GM12878 (cell line): Measurements from ENCODE around the gene RBM26. TPM values are rescaled to one million over a fixed set of nuclear protein-coding genes. Genes with fewer than 3 reads are reported as not detected.

Source experiments
- ATAC-seq: fragments of 200-7000 bp; cut with Tn5 transposase; 3 replicates; pipeline ENCODE4 v1.9.1; 2020; ENCODE audit warnings: mild to moderate bottlenecking, moderate library complexity
- BruUV-seq: library from RNA; stranded (reverse); fragments of 400-500 nt; replicated peaks from 2 replicates; lab custom pipeline; 2021; lab: Mats Ljungman, UMichigan
- CTCF ChIA-PET: fragments of 300-600 bp; sonication (Branson Sonifier 250); formaldehyde crosslinking; extraction: SDS; loops from one replicate; lab custom pipeline; 2021; ENCODE audit warnings: inconsistent platforms; lab: Yijun Ruan, JAX
- POLR2A ChIA-PET: fragments of 350-600 bp; formaldehyde crosslinking; extraction: SDS; loops from one replicate; lab custom pipeline; 2021; ENCODE audit warnings: inconsistent platforms; lab: Charles Lee
- RAD21 ChIA-PET: fragments of 300-600 bp; sonication (Branson Sonifier 250); formaldehyde crosslinking; loops from one replicate; lab custom pipeline; 2023; ENCODE audit warnings: antibody characterized with exemption; ENCODE audit not compliant: unreplicated experiment; lab: Charles Lee
- SMC1A ChIA-PET: fragments of 300-600 bp; sonication (Branson Sonifier 250); formaldehyde crosslinking; loops from one replicate; lab custom pipeline; 2023; ENCODE audit not compliant: unreplicated experiment, uncharacterized antibody; lab: Charles Lee
- DNase-seq: peaks from one replicate; pipeline ENCODE4 v3.0.0-alpha.2; 2011; ENCODE audit warnings: low read depth, low spot score
- FAIRE-seq: peaks from 3 replicates; lab custom pipeline; 2011; peaks lifted over from hg19 to GRCh38; lab: Jason Lieb, UNC
- H2AFZ ChIP-seq: 2 replicates; pipeline ENCODE4 v1.6.0; 2011; ENCODE audit warnings: low read depth, low read length, control low read depth; ENCODE audit not compliant: control insufficient read depth
- H3K27ac ChIP-seq: 2 replicates; pipeline ENCODE4 v1.5.1; 2011; ENCODE audit warnings: control low read depth; ENCODE audit not compliant: control insufficient read depth, insufficient read depth
- H3K27me3 ChIP-seq, 2 experiments: replicated peaks in 1 of 2; 2 replicates each; pipeline versions ENCODE4 v1.6.0 to v1.6.1; 2011; ENCODE audit warnings: low read length in 1 of 2; ENCODE audit not compliant: control insufficient read depth in 2 of 2, insufficient read depth in 2 of 2
- H3K36me3 ChIP-seq, 2 experiments: 2 replicates each; pipeline ENCODE4 v1.5.1; 2011; ENCODE audit warnings: low read length in 1 of 2; ENCODE audit not compliant: control insufficient read depth in 2 of 2, insufficient read depth in 2 of 2
- H3K4me1 ChIP-seq: 2 replicates; pipeline ENCODE4 v1.6.1; 2011; ENCODE audit warnings: mild to moderate bottlenecking, low read length, moderate library complexity, mixed read lengths; ENCODE audit not compliant: control insufficient read depth, insufficient read depth
- H3K4me2 ChIP-seq: 2 replicates; pipeline ENCODE4 v1.6.0; 2011; ENCODE audit warnings: control low read depth; ENCODE audit not compliant: control insufficient read depth, insufficient read depth
- H3K4me3 ChIP-seq: fragments of 200-600 bp; sonication (generic); 2 replicates; pipeline ENCODE4 v1.5.1; 2016
- H3K79me2 ChIP-seq: 2 replicates; pipeline ENCODE4 v1.6.0; 2011; ENCODE audit warnings: low read length; ENCODE audit not compliant: control insufficient read depth, insufficient read depth
- H3K9ac ChIP-seq: 2 replicates; pipeline ENCODE4 v1.8.0; 2011; ENCODE audit warnings: low read length, control low read depth, mixed read lengths; ENCODE audit not compliant: control insufficient read depth, insufficient read depth
- H3K9me3 ChIP-seq: replicated peaks from 3 replicates; pipeline ENCODE4 v1.5.1; 2011; ENCODE audit warnings: mild to moderate bottlenecking, low read length; ENCODE audit not compliant: control insufficient read depth, insufficient read depth
- H4K20me1 ChIP-seq: 2 replicates; pipeline ENCODE4 v1.6.0; 2011; ENCODE audit not compliant: control insufficient read depth, insufficient read depth
- EP300 ChIP-seq, 2 experiments: fragments of 150-350 bp in 1 of 2; IDR thresholded peaks; 2 replicates each; pipeline ENCODE4 v1.6.1; 2011 to 2012; ENCODE audit warnings: low read depth in 2 of 2, low read length in 2 of 2, borderline replicate concordance in 1 of 2, improper control_type of control experiment in 1 of 2, inconsistent platforms in 1 of 2; ENCODE audit not compliant: control insufficient read depth in 1 of 2
- ESRRA ChIP-seq: IDR thresholded peaks from 2 replicates; pipeline ENCODE4 v1.6.1; 2012; ENCODE audit warnings: mild to moderate bottlenecking, low read length, improper control_type of control experiment
- FOXK2 ChIP-seq: fragments of 450-650 bp; IDR thresholded peaks from 2 replicates; pipeline ENCODE4 v1.6.1; 2017; ENCODE audit warnings: mild to moderate bottlenecking, moderate library complexity
- KDM1A ChIP-seq: fragments of 200-600 bp; sonication (generic); IDR thresholded peaks from 2 replicates; pipeline ENCODE4 v1.6.1; 2016; ENCODE audit warnings: borderline replicate concordance
- RELA ChIP-seq: fragments of 450-650 bp; IDR thresholded peaks from 2 replicates; pipeline ENCODE4 v1.8.0; 2014; ENCODE audit warnings: borderline replicate concordance; ENCODE audit not compliant: partially characterized antibody
- SMAD5 ChIP-seq: IDR thresholded peaks from 2 replicates; pipeline ENCODE4 v1.6.1; 2016; ENCODE audit warnings: antibody characterized with exemption, low read depth
- SRF ChIP-seq, 2 experiments: IDR thresholded peaks; 2 replicates each; pipeline ENCODE4 v1.6.1; 2011; ENCODE audit warnings: low read depth in 2 of 2, low read length in 2 of 2, mild to moderate bottlenecking in 1 of 2, moderate library complexity in 1 of 2
- ZNF274 ChIP-seq: IDR thresholded peaks from one replicate; pipeline ENCODE4 v1.8.0; 2011; ENCODE audit not compliant: insufficient read length, insufficient read depth
- ZNF622 ChIP-seq: fragments of 450-650 bp; IDR thresholded peaks from 2 replicates; pipeline ENCODE4 v1.6.1; 2017; ENCODE audit warnings: mild to moderate bottlenecking, inconsistent platforms
- WGBS: methylation state at CpG from one replicate; pipeline ENCODE4 v1.1.6; 2016; ENCODE audit warnings: low lambda C conversion rate; ENCODE audit not compliant: insufficient replicate concordance, insufficient coverage; ENCODE audit errors: missing lambda C conversion rate; 5-methylcytosine and 5-hydroxymethylcytosine counted together
- in situ Hi-C: fragments of 300-500 bp; cut with MboI; formaldehyde crosslinking; loops from 9 replicates; pipeline ENCODE4 v1.14.3; 2018; ENCODE audit warnings: mixed read lengths
- intact Hi-C: fragments of 100-400 bp; cut with micrococcal nuclease; formaldehyde crosslinking; loops from one replicate; pipeline ENCODE4 v1.14.2; 2022; ENCODE audit not compliant: unreplicated experiment
- polyA plus RNA-seq, 11 experiments: library from polyadenylated mRNA; depleted of rRNA in 4 of 11; unstranded in 6 of 11; stranded (reverse) in 5 of 11; fragments of >200 nt; fragmentation: Nextera tagmentation in 4 of 11; fragmentation: Illumina TruSeq in 1 of 11; extraction: Ambion mirVana in 4 of 11; extraction: Trizol in 1 of 11; gene quantifications; 1 replicate in 1 of 11; 2 replicates in 10 of 11; pipeline versions ENCODE4 v1.2.1 to v1.2.3, GENCODE V29; 2011 to 2016; ENCODE audit warnings: inconsistent platforms in 2 of 11, missing spikeins in 2 of 11, low read depth in 1 of 11
- total RNA-seq, 4 experiments: library from RNA; depleted of rRNA in 3 of 4; stranded (reverse); fragments of >200 nt in 3 of 4; fragmentation: Illumina TruSeq in 1 of 4; extraction: Trizol in 1 of 4; gene quantifications; 2 replicates each; pipeline versions ENCODE4 v1.2.1 to v1.2.3, GENCODE V29; 2013 to 2021
- TF ChIP-seq, protein P1 (sequence below), 3 experiments: IDR thresholded peaks in 2 of 3; conservative IDR thresholded peaks in 1 of 3; 2 replicates each; pipeline ENCODE4 v1.5.1; 2011; ENCODE audit warnings: low read depth in 3 of 3, low read length in 3 of 3, mild to moderate bottlenecking in 3 of 3, control low read depth in 2 of 3, moderate library complexity in 2 of 3, inconsistent platforms in 1 of 3, mixed read lengths in 1 of 3; ENCODE audit not compliant: control insufficient read depth in 2 of 3, insufficient read depth in 1 of 3; ENCODE audit errors: extremely low read depth in 1 of 3
- TF ChIP-seq, protein P2 (sequence below): fragments of 450-650 bp; formaldehyde crosslinking; IDR thresholded peaks from 2 replicates; pipeline ENCODE4 v1.5.0; 2022; ENCODE audit warnings: mild to moderate bottlenecking, missing genetic modification characterization
- TF ChIP-seq, protein P3 (sequence below): fragments of 450-650 bp; IDR thresholded peaks from 2 replicates; pipeline ENCODE4 v1.6.1; 2017; ENCODE audit warnings: mild to moderate bottlenecking, moderate library complexity

RBM26 gene
- total and polyA plus RNA-seq, 10 of the 15 experiments (the other 5 are each of a cell fraction or from before 2014, with no cell fraction given), result 17.6 to 71.3 (median 38.9) TPM

DNA sequence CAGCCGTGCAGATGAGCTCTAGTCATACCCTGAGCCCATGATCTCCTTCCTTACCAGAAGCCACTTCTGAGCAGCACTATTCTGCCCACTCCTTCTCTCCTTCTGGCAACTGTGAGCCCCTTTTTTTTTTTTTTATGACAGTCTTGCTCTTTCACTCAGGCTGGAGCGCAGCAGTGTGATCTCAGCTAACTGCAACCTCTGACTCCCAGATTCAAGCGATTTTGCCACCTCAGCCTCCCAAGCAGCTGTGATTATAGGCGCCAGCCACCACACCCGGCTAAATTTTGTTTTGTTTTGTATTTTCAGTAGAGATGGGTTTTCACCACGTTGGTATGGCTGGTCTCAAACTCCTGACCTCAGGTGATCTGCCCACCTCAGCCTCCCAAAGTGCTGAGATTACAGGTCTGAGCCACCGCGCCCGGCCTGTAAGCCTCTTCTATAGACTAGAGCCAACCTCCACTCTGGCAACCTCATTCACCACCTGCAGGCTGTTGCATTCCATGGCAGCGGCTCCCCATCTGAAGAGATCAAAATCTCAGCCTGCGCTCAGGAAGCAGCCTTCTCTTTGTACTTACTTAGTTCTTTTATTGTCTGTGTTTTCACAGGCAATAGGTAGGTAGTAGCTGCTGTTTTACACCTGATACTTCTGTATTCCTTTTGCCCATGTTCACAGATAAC lies 40.1 kb upstream of the RBM26 start (continued):
- TF ChIP-seq RELA (no peak), FOXK2 (no peak), SRF (IDR thresholded peaks at IDR 0.05; ENCODE audit: low read depth in 2 of 2, low read length in 2 of 2) (no peak)

DNA sequence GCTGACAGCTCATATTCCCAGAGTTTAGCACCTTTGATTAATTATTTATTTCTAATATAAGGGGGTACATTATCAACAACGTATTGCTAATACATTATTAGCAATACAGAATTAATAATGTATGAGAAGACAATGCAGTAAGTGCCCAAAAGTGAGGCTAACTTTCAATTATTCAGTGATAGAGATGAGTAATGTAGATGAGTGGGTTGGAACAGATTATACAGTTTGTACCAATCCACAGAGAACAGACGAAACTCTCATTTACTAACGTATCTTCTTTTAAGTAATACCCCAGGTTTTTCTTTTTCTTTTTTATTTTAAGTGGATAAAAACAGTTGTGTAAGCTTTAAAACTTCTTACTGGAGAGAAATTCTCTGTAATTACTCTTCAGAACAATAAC lies 36.7 kb upstream of the RBM26 start:
- no peaks in the 10 kb centered on the region for H3K79me2 ChIP-seq
- ChIA-PET RAD21 (interaction anchor here (1.0 to 2.1 kb wide), 2 partner anchors 12 to 18 kb away, joined by 3 to 6 read pairs; no protein-coding TSS in a partner anchor), CTCF (interaction anchor here (0.9 to 4.0 kb wide), 4 partner anchors 9 to 18 kb away, joined by 3 to 22 read pairs (median 3); no protein-coding TSS in a partner anchor), POLR2A (no interaction called here), SMC1A (interaction anchor here (0.9 to 1.9 kb wide), 7 partner anchors 13 to 101 kb away, joined by 3 to 10 read pairs (median 4); no protein-coding TSS in a partner anchor)
- ATAC-seq, result no peak
- no TSS peak for BruUV-seq
- no peaks in the 10 kb centered on the region for H4K20me1 ChIP-seq
- FAIRE-seq, result no peak
- no peaks in the 10 kb centered on the region for H3K36me3 ChIP-seq
- no peak overlapping the region for H3K9ac ChIP-seq
- H3K9me3 ChIP-seq, result no peaks in the 10 kb centered on the region
- intact Hi-C loops, result no loop called here
- no peak overlapping the region for H3K4me3 ChIP-seq
- no peak overlapping the region for H3K4me2 ChIP-seq
- H2AFZ ChIP-seq, result no peak overlapping the region
- in situ Hi-C loops, result no loop called here
- no peak overlapping the region for H3K27ac ChIP-seq
- no peaks in the 10 kb centered on the region; a peak in 1 of 4 replicates for H3K27me3 ChIP-seq
- no peak for DNase-seq
- 55% methylated on average over 3 of the region's 3 CpGs for WGBS
- no peaks in the 10 kb centered on the region for H3K4me1 ChIP-seq
- TF ChIP-seq EP300 (IDR thresholded peaks at IDR 0.05; ENCODE audit: borderline replicate concordance in 1 of 2, control insufficient read depth in 1 of 2, low read depth in 2 of 2, low read length in 2 of 2), result no peak
- TF ChIP-seq SMAD5, result no peak
- TF ChIP-seq KDM1A, result no peak
- TF ChIP-seq ZNF622, result no peak
- TF ChIP-seq, protein P1, sequence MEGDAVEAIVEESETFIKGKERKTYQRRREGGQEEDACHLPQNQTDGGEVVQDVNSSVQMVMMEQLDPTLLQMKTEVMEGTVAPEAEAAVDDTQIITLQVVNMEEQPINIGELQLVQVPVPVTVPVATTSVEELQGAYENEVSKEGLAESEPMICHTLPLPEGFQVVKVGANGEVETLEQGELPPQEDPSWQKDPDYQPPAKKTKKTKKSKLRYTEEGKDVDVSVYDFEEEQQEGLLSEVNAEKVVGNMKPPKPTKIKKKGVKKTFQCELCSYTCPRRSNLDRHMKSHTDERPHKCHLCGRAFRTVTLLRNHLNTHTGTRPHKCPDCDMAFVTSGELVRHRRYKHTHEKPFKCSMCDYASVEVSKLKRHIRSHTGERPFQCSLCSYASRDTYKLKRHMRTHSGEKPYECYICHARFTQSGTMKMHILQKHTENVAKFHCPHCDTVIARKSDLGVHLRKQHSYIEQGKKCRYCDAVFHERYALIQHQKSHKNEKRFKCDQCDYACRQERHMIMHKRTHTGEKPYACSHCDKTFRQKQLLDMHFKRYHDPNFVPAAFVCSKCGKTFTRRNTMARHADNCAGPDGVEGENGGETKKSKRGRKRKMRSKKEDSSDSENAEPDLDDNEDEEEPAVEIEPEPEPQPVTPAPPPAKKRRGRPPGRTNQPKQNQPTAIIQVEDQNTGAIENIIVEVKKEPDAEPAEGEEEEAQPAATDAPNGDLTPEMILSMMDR (IDR thresholded peaks at IDR 0.05 in 2 of 3, conservative IDR thresholded peaks at IDR 0.05 in 1 of 3; ENCODE audit: control insufficient read depth in 2 of 3, extremely low read depth in 1 of 3, insufficient read depth in 1 of 3, low read depth in 3 of 3, low read length in 3 of 3), result no peak
- TF ChIP-seq ESRRA, result no peak
- no peak for TF ChIP-seq ZNF274
- TF ChIP-seq, protein P2, sequence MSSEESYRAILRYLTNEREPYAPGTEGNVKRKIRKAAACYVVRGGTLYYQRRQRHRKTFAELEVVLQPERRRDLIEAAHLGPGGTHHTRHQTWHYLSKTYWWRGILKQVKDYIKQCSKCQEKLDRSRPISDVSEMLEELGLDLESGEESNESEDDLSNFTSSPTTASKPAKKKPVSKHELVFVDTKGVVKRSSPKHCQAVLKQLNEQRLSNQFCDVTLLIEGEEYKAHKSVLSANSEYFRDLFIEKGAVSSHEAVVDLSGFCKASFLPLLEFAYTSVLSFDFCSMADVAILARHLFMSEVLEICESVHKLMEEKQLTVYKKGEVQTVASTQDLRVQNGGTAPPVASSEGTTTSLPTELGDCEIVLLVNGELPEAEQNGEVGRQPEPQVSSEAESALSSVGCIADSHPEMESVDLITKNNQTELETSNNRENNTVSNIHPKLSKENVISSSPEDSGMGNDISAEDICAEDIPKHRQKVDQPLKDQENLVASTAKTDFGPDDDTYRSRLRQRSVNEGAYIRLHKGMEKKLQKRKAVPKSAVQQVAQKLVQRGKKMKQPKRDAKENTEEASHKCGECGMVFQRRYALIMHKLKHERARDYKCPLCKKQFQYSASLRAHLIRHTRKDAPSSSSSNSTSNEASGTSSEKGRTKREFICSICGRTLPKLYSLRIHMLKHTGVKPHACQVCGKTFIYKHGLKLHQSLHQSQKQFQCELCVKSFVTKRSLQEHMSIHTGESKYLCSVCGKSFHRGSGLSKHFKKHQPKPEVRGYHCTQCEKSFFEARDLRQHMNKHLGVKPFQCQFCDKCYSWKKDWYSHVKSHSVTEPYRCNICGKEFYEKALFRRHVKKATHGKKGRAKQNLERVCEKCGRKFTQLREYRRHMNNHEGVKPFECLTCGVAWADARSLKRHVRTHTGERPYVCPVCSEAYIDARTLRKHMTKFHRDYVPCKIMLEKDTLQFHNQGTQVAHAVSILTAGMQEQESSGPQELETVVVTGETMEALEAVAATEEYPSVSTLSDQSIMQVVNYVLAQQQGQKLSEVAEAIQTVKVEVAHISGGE (CRISPR knock-in tag), result no peak
- TF ChIP-seq, protein P3, sequence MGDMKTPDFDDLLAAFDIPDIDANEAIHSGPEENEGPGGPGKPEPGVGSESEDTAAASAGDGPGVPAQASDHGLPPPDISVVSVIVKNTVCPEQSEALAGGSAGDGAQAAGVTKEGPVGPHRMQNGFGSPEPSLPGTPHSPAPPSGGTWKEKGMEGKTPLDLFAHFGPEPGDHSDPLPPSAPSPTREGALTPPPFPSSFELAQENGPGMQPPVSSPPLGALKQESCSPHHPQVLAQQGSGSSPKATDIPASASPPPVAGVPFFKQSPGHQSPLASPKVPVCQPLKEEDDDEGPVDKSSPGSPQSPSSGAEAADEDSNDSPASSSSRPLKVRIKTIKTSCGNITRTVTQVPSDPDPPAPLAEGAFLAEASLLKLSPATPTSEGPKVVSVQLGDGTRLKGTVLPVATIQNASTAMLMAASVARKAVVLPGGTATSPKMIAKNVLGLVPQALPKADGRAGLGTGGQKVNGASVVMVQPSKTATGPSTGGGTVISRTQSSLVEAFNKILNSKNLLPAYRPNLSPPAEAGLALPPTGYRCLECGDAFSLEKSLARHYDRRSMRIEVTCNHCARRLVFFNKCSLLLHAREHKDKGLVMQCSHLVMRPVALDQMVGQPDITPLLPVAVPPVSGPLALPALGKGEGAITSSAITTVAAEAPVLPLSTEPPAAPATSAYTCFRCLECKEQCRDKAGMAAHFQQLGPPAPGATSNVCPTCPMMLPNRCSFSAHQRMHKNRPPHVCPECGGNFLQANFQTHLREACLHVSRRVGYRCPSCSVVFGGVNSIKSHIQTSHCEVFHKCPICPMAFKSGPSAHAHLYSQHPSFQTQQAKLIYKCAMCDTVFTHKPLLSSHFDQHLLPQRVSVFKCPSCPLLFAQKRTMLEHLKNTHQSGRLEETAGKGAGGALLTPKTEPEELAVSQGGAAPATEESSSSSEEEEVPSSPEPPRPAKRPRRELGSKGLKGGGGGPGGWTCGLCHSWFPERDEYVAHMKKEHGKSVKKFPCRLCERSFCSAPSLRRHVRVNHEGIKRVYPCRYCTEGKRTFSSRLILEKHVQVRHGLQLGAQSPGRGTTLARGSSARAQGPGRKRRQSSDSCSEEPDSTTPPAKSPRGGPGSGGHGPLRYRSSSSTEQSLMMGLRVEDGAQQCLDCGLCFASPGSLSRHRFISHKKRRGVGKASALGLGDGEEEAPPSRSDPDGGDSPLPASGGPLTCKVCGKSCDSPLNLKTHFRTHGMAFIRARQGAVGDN, result no peak
